ENCODE results near the gene REXO5. TPM values are rescaled to one million over a fixed set of nuclear protein-coding genes. Genes with fewer than 3 reads are reported as not detected.

REXO5 gene
- total and polyA plus RNA-seq, 2 donors (not counting 3 experiments of a cell fraction or from before 2014, with no cell fraction given) = 2.3 to 11.5 TPM

DNA sequence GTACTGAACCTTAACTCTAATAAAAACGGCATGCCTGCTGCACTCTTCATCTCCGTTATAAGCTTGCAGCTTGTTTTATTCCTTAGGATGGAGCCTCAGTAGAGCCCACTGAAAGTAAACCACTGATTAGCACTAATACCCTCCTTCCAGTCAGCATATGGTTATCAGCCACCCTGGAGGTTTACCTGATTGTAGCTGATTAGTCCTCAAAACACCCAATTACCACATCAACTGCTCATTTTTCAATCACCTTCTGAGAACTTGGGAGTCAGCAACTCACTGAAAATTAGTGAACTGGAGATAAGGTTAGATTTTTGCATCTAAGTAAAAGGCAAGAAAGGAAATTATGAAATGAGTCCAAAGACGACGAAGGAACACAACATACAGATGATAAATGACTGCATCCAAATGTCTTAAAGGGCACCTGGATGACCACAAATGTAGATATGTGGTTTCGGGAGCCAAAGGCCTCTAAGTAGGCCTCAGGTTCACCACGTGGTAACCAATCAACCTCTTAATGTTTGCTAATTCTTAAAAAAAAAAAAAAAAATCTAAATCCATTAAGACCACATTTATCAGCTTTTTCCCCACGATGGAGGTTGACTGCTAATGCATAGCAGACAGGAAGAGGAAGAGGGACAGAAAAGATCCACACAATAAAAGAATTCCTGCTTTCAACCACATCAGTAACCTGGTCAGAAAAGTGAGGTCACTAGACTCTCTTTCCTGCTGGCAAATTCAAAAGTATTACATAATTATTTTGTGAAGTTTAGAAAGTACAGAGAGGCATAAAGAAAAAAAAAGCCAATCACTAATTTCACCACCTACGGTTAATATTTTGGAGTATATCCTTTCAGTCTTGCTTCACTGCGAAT is 65.9 kb downstream of the REXO5 start:
- H2AFZ ChIP-seq (ENCODE audit: low read depth, low read length) = no peak overlapping the region
- no TSS peak for BruUV-seq (replicated peaks)
- FAIRE-seq = no peak
- H3K4me1 ChIP-seq (ENCODE audit: control insufficient read depth, extremely low read depth, insufficient read depth, low read length) = peaks cover 48% of the 10 kb centered on the region
- intact Hi-C loops (cut with micrococcal nuclease) = no loop called here
- H3K36me3 ChIP-seq (ENCODE audit: control insufficient read depth in 2 of 2, extremely low read depth in 1 of 2, insufficient read depth in 2 of 2, low read length in 2 of 2) = peaks cover 0 to 1% of the 10 kb centered on the region in 2 experiments
- H3K9ac ChIP-seq (replicated peaks; ENCODE audit: extremely low read depth, insufficient read depth, low read length) = no peak overlapping the region
- H3K9me1 ChIP-seq (replicated peaks; ENCODE audit: control insufficient read depth, extremely low read depth, insufficient read depth, low read length) = no peaks in the 10 kb centered on the region
- H3K9me3 ChIP-seq (replicated peaks; ENCODE audit: control insufficient read depth, insufficient read depth, low read length) = no peaks in the 10 kb centered on the region
- no peaks in the 10 kb centered on the region for H3K27me3 ChIP-seq (ENCODE audit: control insufficient read depth in 2 of 2, insufficient read depth in 2 of 2, low read length in 2 of 2)
- H4K20me1 ChIP-seq (replicated peaks; ENCODE audit: control insufficient read depth, extremely low read depth, insufficient read depth, low read length) = peaks cover 5% of the 10 kb centered on the region
- no peak overlapping the region for H3K4me3 ChIP-seq (replicated peaks in 1 of 3; ENCODE audit: insufficient read depth in 1 of 3, low read depth in 1 of 3, low read length in 3 of 3)
- CTCF ChIA-PET = interaction anchor here (0.7 to 1.4 kb wide), 3 partner anchors 18 to 48 kb away, joined by 4 to 5 read pairs (median 4); no protein-coding TSS in a partner anchor
- no peak overlapping the region for H3K4me2 ChIP-seq (ENCODE audit: insufficient read depth, low read length)
- dilution Hi-C loops (cut with MboI; ENCODE audit: extremely low pct_ligation_motif_present, low sequenced_read_pairs) = no loop called here
- POLR2A ChIA-PET = interaction anchor here (0.6 kb wide), 1 partner anchor 51 kb away, joined by 4 read pairs; no protein-coding TSS in a partner anchor
- no peak for DNase-seq (ENCODE audit: low read depth, low spot score)
- TF ChIP-seq POLR2A (IDR thresholded peaks at IDR 0.05; ENCODE audit: low read depth, low read length) = no peak
- TF ChIP-seq POLR2AphosphoS5 (IDR thresholded peaks at IDR 0.05; ENCODE audit: insufficient read depth, low read depth, low read length) = no peak
- no peak for TF ChIP-seq JUN (IDR thresholded peaks at IDR 0.05; ENCODE audit: borderline replicate concordance, insufficient read depth, insufficient read length, low read depth)
- TF ChIP-seq MAX (IDR thresholded peaks at IDR 0.05; ENCODE audit: insufficient read depth, insufficient read length) = no peak
- no peak for TF ChIP-seq EZH2 (IDR thresholded peaks at IDR 0.05; ENCODE audit: borderline replicate concordance, low read depth, low read length, severe bottlenecking)
- TF ChIP-seq, protein P1, sequence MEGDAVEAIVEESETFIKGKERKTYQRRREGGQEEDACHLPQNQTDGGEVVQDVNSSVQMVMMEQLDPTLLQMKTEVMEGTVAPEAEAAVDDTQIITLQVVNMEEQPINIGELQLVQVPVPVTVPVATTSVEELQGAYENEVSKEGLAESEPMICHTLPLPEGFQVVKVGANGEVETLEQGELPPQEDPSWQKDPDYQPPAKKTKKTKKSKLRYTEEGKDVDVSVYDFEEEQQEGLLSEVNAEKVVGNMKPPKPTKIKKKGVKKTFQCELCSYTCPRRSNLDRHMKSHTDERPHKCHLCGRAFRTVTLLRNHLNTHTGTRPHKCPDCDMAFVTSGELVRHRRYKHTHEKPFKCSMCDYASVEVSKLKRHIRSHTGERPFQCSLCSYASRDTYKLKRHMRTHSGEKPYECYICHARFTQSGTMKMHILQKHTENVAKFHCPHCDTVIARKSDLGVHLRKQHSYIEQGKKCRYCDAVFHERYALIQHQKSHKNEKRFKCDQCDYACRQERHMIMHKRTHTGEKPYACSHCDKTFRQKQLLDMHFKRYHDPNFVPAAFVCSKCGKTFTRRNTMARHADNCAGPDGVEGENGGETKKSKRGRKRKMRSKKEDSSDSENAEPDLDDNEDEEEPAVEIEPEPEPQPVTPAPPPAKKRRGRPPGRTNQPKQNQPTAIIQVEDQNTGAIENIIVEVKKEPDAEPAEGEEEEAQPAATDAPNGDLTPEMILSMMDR (IDR thresholded peaks at IDR 0.05; ENCODE audit: extremely low read depth in 1 of 2, insufficient read depth in 1 of 2, low read depth in 1 of 2, low read length in 2 of 2) = no peak
- TF ChIP-seq GATA2 (IDR thresholded peaks at IDR 0.05; ENCODE audit: insufficient read depth, insufficient read length, low read depth, low read length) = no peak
- no peak for TF ChIP-seq FOS (IDR thresholded peaks at IDR 0.05; ENCODE audit: borderline replicate concordance, insufficient read depth, low read length)
- TF ChIP-seq MYC (IDR thresholded peaks at IDR 0.05; ENCODE audit: low read depth, low read length) = no peak
- peaks cover 92% of the 10 kb centered on the region for H3K79me2 ChIP-seq (ENCODE audit: control insufficient read depth, insufficient read depth, low read length)
- no peak overlapping the region for H3K27ac ChIP-seq (ENCODE audit: insufficient read depth, low read depth, low read length)

All from endothelial cell of umbilical vein (primary cell).